GM12874 (cell line): Measurements from ENCODE around the gene TTC21A.

Experiments used
- CTCF ChIP-seq: IDR thresholded peaks from 2 replicates; pipeline ENCODE4 v1.5.1; 2011; ENCODE audit warnings: low read depth, mild to moderate bottlenecking, control low read depth, low read length, moderate library complexity; ENCODE audit not compliant: insufficient read depth

The TTC21A gene

GRCh38 chr3:39088889-39089288 is 18.6 kb upstream of the TTC21A start:
- no peak for TF ChIP-seq CTCF

- no peak for TF ChIP-seq CTCF
Observed at GRCh38 chr3:39090922-39091321, 16.6 kb upstream of the TTC21A start.

GRCh38 chr3:39094851-39095677 is 12.4 kb upstream of the TTC21A start:
- TF ChIP-seq CTCF = no peak

- TF ChIP-seq CTCF = no peak
Observed at GRCh38 chr3:39095778-39096177, 11.7 kb upstream of the TTC21A start.

- TF ChIP-seq CTCF = no peak
Observed at GRCh38 chr3:39096775-39097174, 10.7 kb upstream of the TTC21A start.

GRCh38 chr3:39097716-39098472 is 9.6 kb upstream of the TTC21A start:
- TF ChIP-seq CTCF = no peak

GRCh38 chr3:39098473-39099000 is 8.9 kb upstream of the TTC21A start:
- TF ChIP-seq CTCF = no peak
